NCI-H2227 treated with DMSO at 0.1 percent for 48 hours (cell line): ENCODE measurements around the gene FABP2.
"Not testable (repeated sequence)": the region's sequence is repeated elsewhere in the genome, so short reads cannot be mapped to it uniquely, and the experiment has no call there.

ENCODE experiments used
- DNase-seq: peaks from one replicate; lab custom pipeline; 2025; lab: John Stamatoyannopoulos, UW

FABP2 gene

DNA sequence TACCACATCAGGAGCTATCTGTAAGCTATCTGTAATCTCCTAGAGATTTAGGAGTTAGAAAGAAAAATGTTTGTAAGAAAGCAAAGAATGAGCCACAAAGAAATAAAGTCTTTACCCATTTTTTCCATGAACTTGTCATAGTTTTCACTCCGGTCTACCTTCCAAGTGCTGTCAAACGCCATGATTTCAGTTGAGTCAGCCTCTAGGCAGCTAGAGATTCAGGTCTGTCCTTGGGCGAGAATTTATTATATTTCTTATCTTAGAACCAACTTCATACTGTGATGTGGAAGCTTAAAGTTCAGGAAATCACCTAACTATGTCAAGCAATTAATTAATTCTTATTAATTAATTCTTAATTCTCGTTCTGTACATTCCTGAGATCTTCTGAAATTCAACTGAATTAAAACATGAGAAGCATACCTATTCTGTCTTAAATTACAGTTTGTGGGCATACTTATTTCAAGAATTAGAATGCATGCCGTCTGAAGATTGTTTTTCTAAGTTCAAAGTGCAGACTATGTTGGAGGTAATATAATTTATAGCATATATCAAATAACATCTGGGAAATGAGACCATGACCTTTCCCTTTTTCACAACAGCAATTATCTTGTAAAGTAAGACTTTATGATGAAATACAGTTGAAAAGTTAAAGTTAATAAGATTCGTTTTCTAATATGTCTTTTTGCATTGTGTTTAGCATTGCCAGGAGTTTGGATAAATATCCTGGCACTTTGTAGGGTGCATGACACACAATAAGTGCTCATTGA lies at the start of gene FABP2:
Gene FABP2 (minus strand): TSS at position 218 of the 767 bp plus-strand sequence. CDS start 36 bp downstream, at position 182.
- no peak for DNase-seq

DNA sequence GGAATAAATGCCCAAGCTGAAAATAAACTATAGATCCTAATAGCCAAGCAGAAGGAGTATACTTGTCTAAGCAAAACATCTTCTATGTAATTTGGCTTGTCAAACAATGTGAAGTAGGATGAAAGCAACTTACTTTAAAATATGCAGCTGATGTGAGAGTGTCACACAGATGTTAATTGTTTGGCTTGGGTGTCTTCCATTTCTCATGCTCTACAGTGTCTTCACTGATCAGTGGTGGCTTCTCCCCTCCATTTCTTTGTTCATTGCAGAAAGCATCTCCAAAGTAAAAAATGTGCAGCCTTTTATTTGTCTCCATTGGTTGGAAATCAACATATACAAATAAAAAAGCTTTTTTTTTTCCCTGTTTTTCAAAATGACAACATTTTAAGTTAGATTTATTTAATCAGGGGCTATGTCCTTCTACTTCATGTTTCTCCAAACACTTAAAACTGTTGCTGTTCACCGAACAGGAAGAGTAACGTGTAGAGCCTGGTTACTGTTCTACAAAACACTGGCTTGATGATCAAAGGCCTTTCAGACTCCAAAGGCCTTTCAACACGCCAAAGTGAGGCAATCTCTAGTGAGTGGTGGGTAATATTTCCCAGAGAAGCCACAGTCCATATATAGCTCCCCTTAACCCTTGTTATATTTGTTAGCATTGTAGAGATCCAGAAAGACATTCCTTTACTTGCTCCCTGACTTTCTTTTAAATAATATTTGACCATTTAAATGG lies 49.2 kb upstream of the FABP2 start:
- DNase-seq = not testable (repeated sequence)

DNA sequence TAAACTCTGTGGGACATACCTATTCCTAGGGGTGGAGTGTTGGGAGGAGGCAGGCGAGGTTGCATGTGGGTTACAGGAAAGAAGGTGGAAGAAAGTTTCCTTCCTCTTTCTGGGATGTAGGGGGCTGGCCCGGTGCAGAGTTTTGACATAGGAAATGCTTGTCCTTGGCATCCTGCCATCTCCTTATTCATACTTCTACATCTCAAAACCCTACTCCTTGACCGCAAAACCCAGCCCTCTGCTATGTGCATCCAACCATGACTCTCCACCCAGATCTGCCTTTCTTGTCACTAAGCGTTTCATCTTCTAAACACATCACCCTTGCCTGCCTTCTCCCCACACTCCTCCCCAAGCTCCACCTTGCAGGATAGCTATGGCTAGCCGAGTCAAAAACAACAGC lies 48.5 kb upstream of the FABP2 start:
- DNase-seq = not testable (repeated sequence)

DNA sequence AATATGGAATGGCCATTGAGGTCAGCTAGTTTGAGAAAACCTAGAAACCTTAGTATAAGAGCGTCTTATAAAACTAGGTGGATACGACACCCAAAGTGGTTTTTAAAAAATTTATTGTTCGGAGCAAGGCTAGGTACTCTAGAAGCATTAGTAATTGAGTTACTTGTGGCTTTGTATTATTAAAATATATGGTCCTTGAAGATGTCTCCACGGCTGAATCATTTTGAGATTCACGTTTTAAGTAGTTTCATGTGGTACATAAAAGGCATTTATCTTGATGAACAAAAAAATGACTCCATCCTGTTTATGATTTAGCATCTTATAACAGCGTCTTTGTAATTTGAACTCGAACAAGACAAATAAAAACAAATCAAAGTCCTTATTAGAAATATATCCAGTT lies 44.9 kb upstream of the FABP2 start:
- DNase-seq = not testable (repeated sequence)

DNA sequence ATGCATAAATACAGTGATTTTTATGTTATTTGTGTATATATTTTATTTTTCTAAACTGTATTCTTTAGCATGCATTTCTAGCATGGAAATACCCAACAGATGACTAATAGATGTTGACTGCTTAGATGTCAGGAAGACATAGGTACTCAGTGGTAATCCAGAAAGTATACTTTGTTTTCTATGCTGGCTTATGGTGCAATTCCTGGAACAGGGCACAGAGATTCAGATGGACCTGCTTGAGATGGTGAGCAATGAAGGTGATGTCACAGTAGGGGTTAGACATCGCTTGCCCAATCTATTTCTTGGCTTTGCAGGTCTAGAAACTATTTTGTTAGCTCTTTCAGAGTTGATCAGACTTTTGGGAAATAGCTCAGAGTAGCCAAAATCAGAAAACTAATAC lies 42.3 kb upstream of the FABP2 start:
- not testable (repeated sequence) for DNase-seq

DNA sequence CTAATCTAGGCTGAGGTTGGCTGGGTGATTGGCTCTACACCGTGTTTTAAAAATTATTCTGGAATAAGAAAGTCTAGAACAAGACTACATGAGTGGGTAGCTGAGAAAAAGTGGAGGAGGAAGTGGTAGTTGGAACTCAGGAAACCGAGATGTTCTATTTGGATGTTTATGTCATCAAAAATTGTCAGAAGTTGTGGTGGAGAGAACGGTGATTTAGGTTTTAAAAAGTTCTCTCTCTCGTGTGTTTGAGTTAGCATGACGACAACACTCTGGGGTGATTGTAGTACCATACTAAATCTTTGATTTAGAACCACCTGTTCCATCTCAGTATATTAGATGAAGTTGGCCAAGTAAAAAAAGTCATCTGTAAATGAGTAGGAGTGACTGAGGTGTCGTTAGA lies 41.4 kb upstream of the FABP2 start:
- not testable (repeated sequence) for DNase-seq

- DNase-seq = not testable (repeated sequence)
Observed at GRCh38 chr4:119362413-119362812, 40.5 kb upstream of the FABP2 start.

- not testable (repeated sequence) for DNase-seq
Observed at GRCh38 chr4:119359873-119360272, 37.9 kb upstream of the FABP2 start.

- DNase-seq = not testable (repeated sequence)
Observed at GRCh38 chr4:119356796-119357195, 34.9 kb upstream of the FABP2 start.

DNA sequence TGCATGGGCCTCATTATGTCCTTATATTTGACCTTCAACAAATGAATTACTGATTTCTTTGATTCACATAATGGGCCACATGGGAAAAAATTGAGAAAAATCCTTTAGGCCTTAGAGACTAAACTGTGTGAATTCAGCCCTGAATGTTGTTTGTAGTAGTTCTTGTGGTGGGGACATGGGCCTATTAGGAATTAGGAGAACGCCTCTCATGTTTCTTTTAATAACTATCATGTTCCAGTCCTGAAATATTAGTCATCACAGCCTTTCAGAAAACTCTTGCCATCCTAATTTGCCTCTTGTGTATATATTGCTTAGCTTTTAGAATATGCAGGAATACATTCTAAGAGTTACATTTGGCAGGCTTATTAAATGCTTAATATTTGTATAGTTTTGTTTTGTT lies 34.1 kb upstream of the FABP2 start:
- DNase-seq = not testable (repeated sequence)

DNA sequence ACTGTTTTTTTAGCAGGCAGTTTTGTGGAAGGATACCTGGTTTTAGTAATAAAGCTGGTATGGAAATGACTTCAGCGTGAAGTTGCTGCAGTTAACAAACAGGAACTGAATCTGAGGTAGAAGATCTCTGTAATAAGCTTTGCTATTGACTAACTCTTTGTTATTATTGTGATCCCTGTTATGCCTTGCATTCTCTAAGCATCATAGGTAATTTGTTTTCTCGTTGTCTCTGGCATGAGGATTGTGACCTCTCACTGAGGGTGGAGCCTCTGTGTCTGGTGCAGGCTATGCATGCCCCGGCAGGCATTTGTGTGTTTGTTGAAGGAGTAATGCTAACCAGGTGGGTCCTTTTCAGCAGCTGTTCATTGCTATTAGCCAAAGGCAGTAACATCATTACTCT lies 31.4 kb upstream of the FABP2 start:
- not testable (repeated sequence) for DNase-seq

GRCh38 chr4:119348169-119348568 lies 26.2 kb upstream of the FABP2 start:
- DNase-seq = not testable (repeated sequence)

- DNase-seq = not testable (repeated sequence)
Observed at GRCh38 chr4:119343293-119343692, 21.4 kb upstream of the FABP2 start.

- not testable (repeated sequence) for DNase-seq
Observed at GRCh38 chr4:119339895-119340294, 18.0 kb upstream of the FABP2 start.

- DNase-seq = no peak
Observed at GRCh38 chr4:119337010-119337409, 15.1 kb upstream of the FABP2 start.

DNA sequence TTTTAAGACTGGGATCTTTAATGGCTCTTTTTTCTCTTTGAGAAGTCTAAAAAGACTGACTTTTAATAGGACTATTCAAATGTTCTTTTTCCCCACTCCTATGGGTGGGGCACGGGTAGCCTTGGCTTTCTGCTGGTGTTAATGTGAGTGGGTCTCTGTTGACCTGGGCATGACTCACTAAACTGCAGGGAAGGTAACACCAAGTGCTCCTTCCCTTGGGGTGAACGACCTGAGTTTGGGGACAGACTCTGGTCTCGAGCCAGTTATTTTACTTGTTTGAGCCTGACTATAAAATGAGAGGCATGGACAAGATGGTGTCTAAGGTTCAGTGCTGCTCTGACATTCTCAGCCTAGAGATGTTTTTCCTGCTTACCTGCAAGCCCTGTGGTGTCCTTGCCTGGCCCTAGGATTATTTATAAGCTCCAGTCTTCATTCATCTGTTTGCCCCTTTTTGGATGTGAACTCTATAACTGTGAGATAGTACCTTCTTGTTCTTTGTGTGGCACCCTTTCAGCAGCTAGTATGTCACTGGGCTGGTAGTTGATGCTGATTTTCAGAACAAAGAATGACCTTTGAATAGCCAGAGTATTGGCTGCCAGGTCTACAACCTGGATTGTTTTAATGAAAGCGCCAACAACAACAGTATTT lies 14.5 kb upstream of the FABP2 start:
- not testable (repeated sequence) for DNase-seq

DNA sequence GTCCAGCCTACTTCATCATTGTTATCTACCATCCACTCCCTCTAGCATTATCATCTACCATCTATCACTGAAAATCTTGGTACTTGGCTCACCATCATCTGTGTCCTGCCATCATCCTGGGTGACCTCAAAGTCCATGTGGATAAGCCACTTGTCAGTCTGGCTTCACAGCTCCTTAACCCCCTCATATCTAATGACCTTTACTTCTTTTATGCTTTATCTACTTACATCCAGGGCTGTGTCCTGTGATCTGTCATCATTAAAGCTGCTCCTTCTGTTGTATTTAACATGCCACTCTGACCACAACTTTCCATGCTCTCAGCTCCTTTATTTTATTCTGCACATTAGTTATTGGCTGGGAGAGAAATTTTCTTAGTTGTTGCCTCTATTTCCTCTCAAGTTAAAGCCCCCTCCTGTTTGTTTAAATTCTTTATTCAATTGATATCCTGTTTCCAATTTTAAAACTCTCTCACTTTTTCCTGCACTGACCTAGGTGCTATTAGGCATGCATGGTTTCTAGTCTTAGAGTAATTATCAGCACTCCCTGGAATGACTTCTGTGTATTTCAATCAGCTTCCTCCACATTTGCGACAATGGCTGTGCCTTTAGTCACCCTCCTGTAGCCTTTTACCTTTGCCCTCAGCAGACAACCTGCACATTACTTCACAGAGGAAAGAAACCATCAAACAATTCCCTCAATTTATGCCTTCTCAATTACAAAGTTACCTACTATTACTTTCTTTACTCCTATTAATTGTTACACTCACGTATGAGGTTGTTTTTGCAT lies 8.1 kb upstream of the FABP2 start:
- no peak for DNase-seq

- no peak for DNase-seq
Observed at GRCh38 chr4:119328695-119329094, 6.8 kb upstream of the FABP2 start.

DNA sequence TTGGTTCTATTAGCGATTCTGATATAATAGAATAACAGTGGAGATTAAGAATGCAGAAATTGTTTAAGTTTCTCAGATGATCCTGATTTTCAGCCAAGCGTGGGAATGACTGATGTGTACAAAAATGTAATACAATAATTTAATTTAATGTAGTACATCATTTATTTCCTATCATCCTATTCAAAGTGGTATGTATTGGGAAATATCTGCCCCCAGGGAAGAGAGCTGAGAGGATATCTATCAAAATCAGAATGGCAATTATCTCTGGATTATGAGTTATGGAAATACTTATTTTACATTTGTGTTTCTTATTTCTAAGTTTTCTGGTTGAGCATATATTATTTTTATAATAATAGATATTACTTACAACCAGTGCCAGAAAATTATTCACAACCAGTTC lies 3.9 kb downstream of the FABP2 start:
- DNase-seq = no peak

GRCh38 chr4:119315036-119315435 lies 6.9 kb downstream of the FABP2 start:
- DNase-seq = no peak

GRCh38 chr4:119314356-119314755 lies 7.6 kb downstream of the FABP2 start:
- peak; percentile 39 for DNase-seq

- DNase-seq = no peak
Observed at GRCh38 chr4:119313237-119313636, 8.7 kb downstream of the FABP2 start.
